HepG2 (cell line): ENCODE results near the gene TMEM198.

ENCODE experiments used
- HCFC1 ChIP-seq: fragments of 150-350 bp; IDR thresholded peaks from 2 replicates; pipeline ENCODE4 v1.6.1; 2014; ENCODE audit warnings: low read depth, low read length
- KLF13 ChIP-seq: sonication (generic); formaldehyde crosslinking; IDR thresholded peaks from 2 replicates; pipeline ENCODE4 v1.4.0; 2020; ENCODE audit warnings: mild to moderate bottlenecking, missing genetic modification reagents
- POLR2AphosphoS5 ChIP-seq: IDR thresholded peaks from 2 replicates; pipeline ENCODE4 v1.6.1; 2012; ENCODE audit warnings: low read depth, low read length
- SAFB2 ChIP-seq: sonication (generic); formaldehyde crosslinking; IDR thresholded peaks from 2 replicates; pipeline ENCODE4 v1.5.1; 2020; ENCODE audit warnings: missing genetic modification reagents, low read depth, mild to moderate bottlenecking, borderline replicate concordance
- ZFP41 ChIP-seq: sonication (generic); formaldehyde crosslinking; IDR thresholded peaks from 2 replicates; pipeline ENCODE4 v1.4.0; 2020; ENCODE audit warnings: mild to moderate bottlenecking, missing genetic modification reagents, borderline replicate concordance
- ZNF577 ChIP-seq: sonication (generic); formaldehyde crosslinking; IDR thresholded peaks from 2 replicates; pipeline ENCODE4 v1.4.0; 2020; ENCODE audit warnings: mild to moderate bottlenecking, low read depth, missing genetic modification reagents, borderline replicate concordance
- TF ChIP-seq, protein P1 (sequence below): sonication (generic); formaldehyde crosslinking; IDR thresholded peaks from 2 replicates; pipeline ENCODE4 v1.4.0; 2020; ENCODE audit warnings: missing genetic modification reagents
- TF ChIP-seq, protein P2 (sequence below): sonication (generic); formaldehyde crosslinking; IDR thresholded peaks from 2 replicates; pipeline ENCODE4 v1.8.0; 2022; ENCODE audit warnings: mild to moderate bottlenecking, missing genetic modification reagents, borderline replicate concordance
- TF ChIP-seq, protein P3 (sequence below): sonication (generic); formaldehyde crosslinking; conservative IDR thresholded peaks from 2 replicates; pipeline ENCODE4 v1.4.0; 2020; ENCODE audit warnings: missing genetic modification reagents
- TF ChIP-seq, protein P4 (sequence below): sonication (generic); formaldehyde crosslinking; IDR thresholded peaks from 2 replicates; pipeline ENCODE4 v1.4.0; 2020; ENCODE audit warnings: missing genetic modification reagents, borderline replicate concordance
- TF ChIP-seq, protein P5 (sequence below): sonication (generic); formaldehyde crosslinking; IDR thresholded peaks from 2 replicates; pipeline ENCODE4 v1.4.0; 2020; ENCODE audit warnings: missing genetic modification reagents, borderline replicate concordance

DNA sequence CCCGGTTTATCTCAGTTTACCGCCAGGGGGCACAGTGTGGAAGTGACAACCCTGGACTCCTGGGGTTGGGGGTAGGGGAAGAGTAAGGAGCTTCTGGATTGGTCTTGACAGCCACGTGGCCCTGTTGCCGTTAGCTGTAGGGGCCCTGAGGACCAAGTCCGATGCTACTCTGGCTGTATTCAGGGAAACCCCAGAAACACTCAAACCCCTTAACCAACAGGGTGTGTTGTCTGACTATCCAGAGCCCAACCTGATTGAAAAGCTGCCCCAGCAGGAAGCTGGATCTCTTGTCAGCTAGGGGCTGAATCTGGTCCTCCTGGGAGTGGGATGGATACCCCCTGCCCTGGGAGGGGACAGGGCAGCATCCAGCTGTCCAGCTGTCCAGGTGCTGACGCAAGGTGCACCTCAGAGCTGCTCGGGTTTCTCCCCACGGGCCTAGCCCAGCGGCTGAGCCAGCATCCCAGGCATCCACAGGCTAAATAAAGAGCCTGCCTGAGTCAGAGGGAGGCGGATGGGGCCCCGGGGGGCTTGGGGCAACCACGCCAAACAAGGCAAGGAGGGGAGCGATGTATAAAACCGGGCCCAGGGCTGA is 48.2 kb upstream of the TMEM198 start:
- TF ChIP-seq KLF13 (no peak), ZNF577 (CRISPR knock-in tag) (no peak), POLR2AphosphoS5 (no peak), ZFP41 (no peak), HCFC1 (no peak), SAFB2 (no peak)
- TF ChIP-seq, protein P1, sequence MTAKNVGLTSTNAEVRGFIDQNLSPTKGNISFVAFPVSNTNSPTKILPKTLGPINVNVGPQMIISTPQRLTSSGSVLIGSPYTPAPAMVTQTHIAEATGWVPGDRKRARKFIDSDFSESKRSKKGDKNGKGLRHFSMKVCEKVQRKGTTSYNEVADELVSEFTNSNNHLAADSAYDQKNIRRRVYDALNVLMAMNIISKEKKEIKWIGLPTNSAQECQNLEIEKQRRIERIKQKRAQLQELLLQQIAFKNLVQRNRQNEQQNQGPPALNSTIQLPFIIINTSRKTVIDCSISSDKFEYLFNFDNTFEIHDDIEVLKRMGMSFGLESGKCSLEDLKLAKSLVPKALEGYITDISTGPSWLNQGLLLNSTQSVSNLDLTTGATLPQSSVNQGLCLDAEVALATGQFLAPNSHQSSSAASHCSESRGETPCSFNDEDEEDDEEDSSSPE (CRISPR knock-in tag), result no peak
- TF ChIP-seq, protein P2, sequence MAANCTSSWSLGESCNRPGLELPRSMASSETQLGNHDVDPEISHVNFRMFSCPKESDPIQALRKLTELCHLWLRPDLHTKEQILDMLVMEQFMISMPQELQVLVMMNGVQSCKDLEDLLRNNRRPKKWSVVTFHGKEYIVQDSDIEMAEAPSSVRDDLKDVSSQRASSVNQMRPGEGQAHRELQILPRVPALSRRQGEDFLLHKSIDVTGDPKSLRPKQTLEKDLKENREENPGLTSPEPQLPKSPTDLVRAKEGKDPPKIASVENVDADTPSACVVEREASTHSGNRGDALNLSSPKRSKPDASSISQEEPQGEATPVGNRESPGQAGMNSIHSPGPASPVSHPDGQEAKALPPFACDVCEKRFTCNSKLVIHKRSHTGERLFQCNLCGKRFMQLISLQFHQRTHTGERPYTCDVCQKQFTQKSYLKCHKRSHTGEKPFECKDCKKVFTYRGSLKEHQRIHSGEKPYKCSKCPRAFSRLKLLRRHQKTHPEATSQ (CRISPR knock-in tag), result no peak
- TF ChIP-seq, protein P3, sequence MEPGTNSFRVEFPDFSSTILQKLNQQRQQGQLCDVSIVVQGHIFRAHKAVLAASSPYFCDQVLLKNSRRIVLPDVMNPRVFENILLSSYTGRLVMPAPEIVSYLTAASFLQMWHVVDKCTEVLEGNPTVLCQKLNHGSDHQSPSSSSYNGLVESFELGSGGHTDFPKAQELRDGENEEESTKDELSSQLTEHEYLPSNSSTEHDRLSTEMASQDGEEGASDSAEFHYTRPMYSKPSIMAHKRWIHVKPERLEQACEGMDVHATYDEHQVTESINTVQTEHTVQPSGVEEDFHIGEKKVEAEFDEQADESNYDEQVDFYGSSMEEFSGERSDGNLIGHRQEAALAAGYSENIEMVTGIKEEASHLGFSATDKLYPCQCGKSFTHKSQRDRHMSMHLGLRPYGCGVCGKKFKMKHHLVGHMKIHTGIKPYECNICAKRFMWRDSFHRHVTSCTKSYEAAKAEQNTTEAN (CRISPR knock-in tag), result no peak
- TF ChIP-seq, protein P4, sequence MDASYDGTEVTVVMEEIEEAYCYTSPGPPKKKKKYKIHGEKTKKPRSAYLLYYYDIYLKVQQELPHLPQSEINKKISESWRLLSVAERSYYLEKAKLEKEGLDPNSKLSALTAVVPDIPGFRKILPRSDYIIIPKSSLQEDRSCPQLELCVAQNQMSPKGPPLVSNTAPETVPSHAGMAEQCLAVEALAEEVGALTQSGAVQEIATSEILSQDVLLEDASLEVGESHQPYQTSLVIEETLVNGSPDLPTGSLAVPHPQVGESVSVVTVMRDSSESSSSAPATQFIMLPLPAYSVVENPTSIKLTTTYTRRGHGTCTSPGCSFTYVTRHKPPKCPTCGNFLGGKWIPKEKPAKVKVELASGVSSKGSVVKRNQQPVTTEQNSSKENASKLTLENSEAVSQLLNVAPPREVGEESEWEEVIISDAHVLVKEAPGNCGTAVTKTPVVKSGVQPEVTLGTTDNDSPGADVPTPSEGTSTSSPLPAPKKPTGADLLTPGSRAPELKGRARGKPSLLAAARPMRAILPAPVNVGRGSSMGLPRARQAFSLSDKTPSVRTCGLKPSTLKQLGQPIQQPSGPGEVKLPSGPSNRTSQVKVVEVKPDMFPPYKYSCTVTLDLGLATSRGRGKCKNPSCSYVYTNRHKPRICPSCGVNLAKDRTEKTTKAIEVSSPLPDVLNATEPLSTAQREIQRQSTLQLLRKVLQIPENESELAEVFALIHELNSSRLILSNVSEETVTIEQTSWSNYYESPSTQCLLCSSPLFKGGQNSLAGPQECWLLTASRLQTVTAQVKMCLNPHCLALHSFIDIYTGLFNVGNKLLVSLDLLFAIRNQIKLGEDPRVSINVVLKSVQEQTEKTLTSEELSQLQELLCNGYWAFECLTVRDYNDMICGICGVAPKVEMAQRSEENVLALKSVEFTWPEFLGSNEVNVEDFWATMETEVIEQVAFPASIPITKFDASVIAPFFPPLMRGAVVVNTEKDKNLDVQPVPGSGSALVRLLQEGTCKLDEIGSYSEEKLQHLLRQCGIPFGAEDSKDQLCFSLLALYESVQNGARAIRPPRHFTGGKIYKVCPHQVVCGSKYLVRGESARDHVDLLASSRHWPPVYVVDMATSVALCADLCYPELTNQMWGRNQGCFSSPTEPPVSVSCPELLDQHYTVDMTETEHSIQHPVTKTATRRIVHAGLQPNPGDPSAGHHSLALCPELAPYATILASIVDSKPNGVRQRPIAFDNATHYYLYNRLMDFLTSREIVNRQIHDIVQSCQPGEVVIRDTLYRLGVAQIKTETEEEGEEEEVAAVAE (CRISPR knock-in tag), result no peak
- TF ChIP-seq, protein P5, sequence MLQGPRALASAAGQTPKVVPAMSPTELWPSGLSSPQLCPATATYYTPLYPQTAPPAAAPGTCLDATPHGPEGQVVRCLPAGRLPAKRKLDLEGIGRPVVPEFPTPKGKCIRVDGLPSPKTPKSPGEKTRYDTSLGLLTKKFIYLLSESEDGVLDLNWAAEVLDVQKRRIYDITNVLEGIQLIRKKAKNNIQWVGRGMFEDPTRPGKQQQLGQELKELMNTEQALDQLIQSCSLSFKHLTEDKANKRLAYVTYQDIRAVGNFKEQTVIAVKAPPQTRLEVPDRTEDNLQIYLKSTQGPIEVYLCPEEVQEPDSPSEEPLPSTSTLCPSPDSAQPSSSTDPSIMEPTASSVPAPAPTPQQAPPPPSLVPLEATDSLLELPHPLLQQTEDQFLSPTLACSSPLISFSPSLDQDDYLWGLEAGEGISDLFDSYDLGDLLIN (CRISPR knock-in tag), result no peak
